Endometrium (tissue), 2 donors: ENCODE data around the gene SHISA7.
"Not testable (repeated sequence)": the region's sequence is repeated elsewhere in the genome, so short reads cannot be mapped to it uniquely, and the experiment has no call there.

ENCODE experiments used
- FAIRE-seq: peaks from 2 replicates; lab custom pipeline; 2012; peaks lifted over from hg19 to GRCh38; lab: Jason Lieb, UNC
- donor health status: control.
- donor health status: control.

The SHISA7 gene

DNA sequence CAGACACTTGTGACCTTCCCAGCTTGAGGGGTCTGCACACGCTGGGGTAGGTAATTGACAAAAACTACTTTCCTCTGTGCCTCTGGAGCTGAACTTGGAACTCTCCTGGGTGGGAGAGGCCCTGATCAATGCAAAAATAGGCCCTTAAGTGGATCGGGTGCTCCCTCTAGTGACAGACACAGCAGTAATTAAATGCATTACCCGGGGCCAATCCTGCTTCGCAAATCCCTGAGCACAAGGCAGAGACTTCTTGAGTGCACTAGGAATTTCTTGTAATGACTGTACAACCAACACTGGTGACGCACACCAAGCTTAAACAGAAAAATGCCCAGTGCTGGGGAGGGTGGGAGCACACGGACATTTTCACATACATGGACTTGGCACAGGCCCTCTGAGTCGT, 24.9 kb downstream of the SHISA7 start:
- FAIRE-seq: no peak

DNA sequence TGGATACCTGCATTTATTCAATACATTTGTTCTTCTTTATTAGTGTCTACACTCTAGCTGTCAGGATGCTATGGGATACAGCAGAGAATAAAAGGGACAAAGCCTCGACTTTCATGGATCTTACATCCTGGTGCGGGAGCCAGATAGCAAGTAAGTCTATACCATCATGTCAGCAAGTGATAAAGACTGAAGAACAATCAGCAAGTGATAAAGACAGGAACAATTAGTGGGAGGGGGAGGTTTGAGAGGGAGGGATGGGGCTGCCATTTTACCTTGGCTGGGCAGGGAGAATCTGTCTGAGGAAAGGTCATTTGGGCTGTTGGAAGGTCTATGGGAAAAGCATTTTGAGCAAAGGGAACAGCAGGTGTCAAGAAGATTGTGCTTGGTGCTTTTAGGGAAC, 32.9 kb downstream of the SHISA7 start:
- no peak for FAIRE-seq

DNA sequence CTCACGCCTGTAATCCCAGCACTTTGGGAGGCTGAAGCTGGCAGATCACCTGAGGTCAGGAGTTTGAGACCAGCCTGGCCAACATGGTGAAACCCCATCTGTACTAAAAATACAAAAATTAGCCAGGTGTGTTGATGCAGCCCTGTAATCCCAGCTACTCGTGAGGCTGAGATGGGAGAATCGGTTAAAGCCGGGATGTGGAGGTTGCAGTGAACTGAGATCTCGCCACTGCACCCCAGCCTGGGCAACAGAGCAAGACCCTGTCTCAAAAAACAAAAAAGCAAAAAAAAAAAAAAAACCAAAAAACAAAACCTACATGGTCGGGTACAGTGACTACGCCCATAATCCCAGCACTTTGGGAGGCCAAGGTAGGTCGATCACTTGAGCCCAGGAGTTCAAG, 33.9 kb downstream of the SHISA7 start:
- FAIRE-seq: not testable (repeated sequence)

DNA sequence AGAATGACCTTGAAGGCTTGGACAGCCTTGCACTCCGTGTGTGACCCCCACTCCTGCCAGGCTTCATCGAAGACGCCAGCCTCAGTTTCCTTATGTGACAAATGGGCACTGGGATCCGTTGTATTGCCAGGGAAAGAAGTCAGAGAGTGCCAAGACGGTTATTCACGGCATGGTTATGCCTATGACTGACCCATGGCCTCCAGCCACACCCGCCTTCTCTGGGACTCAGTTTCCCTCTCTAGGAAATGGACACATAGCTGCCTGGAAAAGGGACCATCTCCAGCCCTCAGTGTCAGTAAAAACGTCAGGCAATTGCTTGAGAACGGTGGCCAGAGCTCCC, 34.6 kb downstream of the SHISA7 start:
- FAIRE-seq: no peak

DNA sequence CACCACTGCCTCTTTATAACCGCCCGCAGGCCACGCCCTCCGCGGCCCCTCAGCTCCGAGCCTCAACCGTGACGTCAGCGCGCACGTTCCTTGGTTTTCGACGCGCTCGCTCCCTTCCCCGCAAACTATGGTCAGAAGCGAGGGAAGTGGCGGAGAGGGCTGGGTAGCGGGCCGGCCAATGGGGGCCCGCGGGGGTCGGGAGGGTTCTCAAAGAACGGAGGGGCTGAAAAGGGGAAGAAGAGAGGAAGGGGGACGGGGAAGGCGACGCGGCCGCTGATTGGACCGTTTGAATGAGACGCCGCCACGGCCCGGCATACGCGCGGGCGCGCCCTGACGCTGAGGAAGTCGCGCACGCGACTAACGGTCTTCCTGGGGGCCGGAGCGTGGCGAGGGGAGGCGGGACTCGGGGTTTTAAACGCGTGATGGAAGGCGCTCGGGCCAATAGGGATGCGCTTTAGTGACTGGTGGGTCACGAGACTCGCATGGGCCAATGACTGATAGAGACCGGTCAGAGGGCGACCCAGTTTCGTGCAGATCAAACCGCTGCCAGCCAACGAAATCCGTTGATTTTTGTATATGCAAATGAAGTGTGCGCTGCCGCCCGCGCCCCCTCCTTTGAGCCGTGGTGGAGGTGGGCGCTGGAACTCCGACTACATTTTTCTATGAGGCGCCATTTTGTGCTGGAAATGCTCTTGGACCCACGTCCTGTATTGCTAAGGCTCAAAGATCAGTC, 35.1 kb downstream of the SHISA7 start:
- peak; percentile 93 for FAIRE-seq

DNA sequence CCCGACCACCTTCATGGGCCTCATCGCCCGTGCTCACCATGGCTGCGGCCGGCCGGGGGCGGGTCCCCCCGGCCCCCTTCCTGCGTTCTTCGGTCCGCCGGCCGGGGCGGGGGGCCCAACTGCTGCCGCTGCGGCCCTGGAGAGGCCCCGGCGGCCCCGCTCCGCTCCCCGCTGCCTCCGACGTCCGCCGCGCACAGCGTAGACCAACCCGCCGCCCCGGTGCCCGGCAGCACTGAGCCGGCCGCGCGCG, 35.6 kb downstream of the SHISA7 start, which contains the start of gene UBE2S:
Gene UBE2S, minus strand, starts transcription at position 239 of the 250 bp plus-strand sequence. Its CDS starts 199 bp downstream, at position 40.
- not testable (repeated sequence) for FAIRE-seq

DNA sequence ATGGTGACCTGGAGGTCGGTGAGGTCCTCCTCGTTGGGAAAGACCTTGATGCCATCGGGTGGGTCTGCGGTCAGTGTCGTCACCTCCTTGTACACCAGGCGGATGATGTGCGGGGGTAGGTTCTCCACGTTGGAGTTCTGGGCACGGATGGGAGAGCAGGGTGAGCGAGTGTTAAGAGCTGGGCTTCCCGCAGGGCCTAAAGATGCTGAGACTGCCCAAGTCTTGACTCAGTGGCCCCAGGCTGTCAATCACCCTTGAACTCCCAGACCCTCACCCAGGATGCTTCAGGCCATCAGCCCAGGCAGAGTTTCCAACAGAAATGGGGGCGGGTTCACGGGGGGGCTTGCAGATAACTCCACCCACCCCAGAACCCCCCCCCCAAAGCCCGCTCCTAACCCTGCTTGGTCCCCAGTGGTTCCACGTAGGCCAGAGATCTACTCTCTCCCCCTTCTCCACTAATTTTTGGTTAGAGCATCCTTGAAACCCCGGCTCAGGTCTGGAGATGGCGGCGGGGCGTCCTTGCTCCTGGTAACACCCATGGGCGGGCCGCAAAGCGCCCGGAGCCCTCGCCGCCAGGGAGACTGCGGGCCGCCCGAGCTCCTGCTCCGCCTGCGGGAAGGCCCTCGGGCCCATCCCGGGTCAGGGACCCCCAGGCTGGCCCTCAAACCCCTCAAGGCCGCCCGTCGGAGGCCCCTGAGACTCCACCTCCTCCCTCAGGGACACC, 36.1 kb downstream of the SHISA7 start:
- no peak for FAIRE-seq

DNA sequence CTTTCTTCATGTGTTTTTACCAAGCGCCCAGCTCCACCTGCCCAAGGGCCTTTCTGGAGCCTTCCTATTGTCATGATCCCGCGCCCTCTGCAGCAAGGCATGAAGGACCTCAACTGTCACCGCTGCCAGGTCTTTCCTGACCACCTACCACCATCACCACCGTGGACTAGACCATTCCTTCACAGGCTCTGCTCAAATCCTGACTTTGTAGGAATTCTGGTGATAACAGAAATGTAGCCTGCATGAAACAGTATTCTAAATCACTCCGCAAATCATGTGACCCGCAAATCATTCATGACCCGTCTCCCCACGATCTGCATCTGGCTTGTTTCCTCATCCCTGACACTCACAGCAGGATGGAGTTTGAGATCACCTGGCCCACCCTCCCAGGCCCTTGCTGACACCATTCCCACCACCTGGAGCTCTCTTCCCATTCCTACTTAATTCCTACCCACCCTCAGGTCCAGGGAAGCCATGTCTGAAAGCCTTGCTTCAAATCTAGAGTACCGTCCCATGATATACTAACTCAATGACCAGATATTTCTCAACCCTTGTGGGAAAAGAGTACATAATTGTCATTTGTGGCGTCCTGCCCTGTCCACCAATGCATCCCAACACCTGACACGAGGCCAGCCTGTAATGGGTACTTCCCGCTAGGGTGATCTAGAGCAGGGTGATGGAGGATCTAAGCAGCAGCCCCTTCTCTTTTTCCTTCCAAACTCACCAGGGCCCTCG, 36.8 kb downstream of the SHISA7 start:
- FAIRE-seq: no peak

DNA sequence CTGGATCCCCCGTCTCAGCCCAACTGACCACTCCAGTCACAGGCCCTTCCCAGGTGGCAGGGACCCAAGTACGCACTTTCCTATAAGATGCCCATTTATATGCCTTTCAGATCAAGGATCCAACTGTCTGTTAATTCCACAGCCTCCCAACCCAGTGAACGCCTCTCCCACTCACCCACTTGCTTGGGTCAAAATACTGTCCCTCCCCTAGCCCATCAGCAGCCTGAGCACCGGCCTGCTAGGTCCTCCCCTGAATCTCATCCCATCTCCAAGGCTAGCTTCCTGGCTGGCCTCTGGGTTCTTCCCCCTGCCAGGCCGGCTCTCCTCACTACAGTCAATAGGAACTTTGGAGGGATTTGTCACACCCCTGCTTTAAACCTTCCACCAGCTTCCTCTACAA, 37.5 kb downstream of the SHISA7 start:
- FAIRE-seq: no peak

DNA sequence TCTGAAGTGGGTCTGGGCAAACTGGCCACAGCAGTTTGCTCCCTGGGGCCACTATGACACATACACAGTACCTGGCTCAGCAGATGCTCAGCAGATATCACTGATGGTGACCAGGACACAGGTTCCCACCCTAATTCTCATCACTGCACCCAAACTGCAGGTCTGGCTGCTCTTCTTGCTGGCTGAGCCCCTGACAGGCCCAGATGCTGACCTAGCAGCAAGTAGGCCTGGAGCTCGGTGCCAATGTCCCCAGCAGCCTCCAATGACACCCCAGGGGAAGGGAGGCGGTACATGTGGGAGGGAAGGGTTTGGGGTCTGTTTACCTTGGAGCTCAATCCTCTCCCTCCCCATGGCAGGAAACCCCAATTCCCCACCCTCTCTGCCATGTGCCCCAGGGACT, 40.6 kb downstream of the SHISA7 start:
- no peak for FAIRE-seq

DNA sequence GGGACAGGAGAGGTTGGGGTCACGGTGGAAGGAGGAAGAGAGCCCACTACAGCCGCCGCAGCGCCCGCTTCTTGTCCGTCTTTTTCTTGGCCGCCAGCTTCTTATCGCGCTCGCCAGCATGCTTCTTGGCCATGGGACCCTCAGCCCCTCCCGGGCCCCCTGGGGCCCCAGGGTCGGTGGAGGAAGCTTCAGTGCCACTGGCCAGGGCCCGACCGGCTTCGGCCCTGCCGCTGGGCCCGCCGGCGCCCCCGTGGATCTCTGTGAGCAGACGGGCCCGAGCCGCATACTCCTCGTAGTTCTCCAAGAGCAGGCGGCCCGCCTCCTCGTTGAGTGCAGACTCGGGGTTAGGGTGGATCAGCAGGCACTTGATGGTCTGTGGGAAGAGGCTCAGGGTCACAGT, 41.7 kb downstream of the SHISA7 start:
- not testable (repeated sequence) for FAIRE-seq

DNA sequence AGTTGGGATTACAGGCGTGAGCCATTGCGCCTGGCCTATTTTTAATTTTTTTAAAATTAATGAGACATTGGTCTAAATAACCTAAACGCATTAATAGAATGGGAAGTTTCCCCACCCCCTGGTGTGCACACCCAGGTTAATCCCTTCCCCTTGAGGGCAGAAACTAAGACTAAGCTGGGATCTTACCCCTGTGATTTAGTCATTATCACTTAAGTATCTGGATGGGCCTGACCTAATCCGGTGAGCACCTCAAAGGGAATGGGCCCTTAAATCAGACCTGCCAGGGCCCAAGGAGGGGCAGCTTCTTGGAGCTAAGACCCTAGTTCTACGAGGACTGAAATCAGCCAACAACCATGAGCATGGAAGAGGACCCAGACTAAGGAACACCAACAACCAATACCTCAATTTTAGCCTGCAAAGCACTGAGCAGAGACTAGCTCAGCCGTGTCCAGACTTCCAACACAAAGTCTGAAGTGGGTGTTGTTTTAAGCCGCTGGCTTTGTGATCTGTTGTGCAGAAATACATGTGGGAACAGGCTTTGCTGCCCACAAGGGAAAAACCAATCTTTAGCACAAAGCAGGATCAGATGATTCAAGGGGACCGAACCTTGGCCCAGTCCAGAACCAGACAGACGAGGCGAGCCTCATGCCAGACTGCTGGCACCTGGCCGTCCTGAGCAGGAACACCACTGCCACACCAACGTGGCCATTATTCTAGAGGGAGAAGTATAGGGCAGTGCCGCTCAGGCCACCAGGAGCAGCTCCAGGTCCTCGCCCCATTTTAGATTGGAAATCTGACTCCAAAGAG, 42.6 kb downstream of the SHISA7 start:
- no peak for FAIRE-seq

DNA sequence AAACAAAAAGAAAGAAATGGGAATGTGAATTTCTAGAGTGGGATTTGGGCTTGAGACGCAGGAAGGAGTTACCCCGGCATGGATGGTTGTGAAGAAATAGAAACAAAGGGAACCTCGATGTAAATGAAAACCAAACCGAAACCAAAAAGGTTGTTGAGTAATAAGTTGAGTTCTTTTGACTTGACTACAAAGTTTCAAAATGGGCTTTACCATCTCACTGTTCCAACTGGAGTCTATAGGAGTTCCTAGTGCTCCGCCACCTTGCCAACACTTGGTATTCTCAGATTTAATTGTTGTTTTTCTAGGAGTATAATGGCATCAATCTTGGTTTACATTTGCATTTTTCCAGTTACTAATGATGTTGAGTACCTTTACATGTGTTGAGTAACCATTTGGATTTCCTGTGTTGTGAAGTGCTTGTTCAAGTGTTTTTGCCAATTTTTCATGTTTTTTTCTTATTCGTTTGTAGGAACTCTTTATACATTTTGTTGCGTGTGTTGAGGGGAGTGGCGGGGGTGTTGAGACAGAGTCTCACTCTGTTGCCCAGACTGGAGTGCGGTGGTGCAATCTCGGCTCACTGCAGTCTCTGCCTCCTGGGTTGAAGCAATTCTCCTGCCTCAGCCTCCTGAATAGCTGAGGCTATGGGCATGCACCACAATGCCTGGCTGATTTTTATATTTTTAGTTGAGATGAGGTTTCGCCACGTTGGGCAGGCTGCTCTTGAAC, 44.7 kb downstream of the SHISA7 start:
- FAIRE-seq: no peak

DNA sequence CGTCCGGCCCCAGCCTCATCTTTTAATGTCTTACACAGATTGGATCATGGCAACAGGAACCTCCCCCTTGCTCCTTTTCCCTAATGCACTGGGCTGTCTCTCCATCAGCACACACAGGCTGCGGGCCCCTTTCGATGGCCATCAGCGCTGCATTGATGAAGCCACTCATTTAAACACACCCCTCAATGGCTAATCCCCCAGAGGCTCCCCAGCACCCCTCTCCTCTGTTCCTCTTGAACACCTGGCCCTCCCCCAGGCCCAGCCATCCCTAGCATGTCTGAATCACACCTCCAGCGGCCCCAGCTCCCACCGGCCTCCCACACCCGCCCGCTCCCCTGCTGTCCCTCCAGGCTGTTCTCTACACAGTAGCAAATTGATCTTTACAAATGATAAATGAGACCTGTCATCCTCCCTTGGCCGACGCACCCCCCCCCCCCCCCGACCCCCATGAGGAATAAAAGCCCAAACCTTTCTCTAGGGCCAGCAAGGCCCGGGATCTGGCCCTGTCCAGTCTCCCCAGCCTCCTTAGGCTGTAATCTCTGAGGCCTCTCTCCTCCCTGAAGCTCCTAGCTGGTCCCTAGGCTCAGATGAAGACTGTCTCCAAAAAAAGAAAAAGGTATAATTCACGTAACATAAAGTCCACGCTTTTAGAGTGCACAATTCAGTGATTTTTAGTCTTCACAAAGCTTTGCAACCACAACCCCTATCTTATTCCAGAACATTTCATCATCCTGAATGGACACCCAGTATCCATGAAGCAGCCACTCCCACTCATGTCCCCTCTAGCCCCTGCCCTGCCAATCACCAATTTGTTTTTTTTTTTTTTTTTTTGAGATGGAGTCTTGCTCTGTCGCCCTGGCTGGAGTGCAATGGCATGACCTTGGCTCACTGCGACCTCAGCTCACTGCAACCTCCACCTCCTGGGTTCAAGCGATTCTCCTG, 50.0 kb downstream of the SHISA7 start:
- no peak for FAIRE-seq

DNA sequence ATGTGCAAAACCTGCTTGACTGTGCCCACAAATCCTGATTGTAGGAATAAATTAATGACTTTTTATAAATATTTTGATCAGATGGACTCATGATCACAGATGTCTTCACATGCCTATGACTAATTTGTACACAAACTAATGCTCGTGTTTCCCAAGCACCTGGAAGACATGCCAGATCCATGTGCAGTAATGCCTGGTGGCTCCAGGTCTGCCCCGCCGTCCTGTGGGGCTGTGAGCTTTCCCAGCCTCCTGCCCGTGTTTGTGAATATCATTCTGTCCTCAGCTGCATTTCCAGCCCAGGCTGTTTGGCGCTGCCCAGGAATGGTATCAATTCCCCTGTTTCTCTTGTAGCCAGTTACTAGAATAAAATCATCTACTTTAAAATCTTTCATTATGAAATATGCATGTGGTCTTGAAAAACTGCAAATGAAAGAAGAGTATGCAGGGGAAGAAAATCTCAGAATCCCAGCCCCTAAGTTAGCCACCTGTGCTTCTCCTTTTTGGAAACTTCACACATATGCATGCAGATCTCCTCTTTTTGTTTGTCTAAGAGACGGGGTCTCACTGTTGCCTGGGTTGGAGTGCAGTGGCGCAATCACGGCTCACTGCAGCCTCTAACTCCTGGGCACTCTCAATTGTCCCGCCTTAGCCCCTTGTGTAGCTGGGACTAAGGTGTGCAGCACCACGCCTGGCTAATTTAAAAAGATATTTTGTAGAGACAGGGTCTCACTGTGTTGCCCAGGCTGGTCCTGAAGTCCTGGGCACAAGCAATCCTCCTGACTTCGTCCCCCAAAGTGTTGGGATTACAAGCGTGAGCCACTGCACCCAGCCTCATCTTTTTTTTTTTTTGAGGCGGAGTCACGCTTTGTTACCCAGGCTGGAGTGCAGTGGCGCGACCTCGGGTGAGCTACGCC, 51.1 kb downstream of the SHISA7 start:
- FAIRE-seq: no peak

DNA sequence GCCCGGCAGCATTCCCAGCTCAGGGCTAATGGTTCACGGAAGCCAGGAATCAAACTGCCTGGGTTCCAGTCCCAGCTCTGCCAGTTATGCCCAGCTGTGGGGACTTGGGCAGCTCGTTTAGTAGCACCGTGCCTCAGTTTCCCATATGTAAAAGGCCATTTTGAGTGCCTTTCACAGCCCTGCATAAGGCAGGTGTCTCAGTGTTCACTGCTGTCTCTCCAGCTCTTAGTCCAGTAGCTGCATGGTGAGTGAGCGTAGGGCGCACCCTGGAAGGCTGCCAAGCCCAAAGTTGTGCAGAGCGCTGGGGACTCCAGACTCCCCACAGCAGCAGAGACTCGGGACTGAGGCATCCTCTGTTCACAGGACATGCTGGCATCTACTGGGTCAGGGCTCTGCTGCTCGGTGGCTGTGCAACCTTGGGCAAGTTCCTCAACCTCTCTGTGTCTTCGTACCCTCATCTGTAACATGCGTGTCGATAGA, 51.9 kb downstream of the SHISA7 start:
- FAIRE-seq: no peak

DNA sequence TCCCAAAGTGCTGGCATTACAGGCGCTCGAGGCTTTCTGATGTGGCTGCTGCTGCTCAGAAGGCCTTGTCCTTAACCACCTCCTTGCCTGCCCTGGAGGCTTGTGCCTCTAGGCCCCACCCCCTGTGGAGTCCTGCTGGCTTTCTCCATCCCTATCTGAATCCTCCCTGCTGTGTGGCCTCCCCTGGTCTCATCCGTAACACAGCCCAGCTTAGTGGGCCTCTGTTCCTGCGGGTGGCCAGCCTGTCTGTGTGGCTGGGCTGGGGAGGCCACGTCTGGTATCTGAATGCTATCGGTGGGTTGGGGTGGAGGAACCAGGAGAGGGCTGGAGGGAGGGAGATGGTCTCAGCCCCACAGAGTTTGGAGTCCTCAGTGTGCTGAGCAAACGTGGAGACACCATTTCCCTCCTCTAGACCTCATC, 52.6 kb downstream of the SHISA7 start:
- no peak for FAIRE-seq

DNA sequence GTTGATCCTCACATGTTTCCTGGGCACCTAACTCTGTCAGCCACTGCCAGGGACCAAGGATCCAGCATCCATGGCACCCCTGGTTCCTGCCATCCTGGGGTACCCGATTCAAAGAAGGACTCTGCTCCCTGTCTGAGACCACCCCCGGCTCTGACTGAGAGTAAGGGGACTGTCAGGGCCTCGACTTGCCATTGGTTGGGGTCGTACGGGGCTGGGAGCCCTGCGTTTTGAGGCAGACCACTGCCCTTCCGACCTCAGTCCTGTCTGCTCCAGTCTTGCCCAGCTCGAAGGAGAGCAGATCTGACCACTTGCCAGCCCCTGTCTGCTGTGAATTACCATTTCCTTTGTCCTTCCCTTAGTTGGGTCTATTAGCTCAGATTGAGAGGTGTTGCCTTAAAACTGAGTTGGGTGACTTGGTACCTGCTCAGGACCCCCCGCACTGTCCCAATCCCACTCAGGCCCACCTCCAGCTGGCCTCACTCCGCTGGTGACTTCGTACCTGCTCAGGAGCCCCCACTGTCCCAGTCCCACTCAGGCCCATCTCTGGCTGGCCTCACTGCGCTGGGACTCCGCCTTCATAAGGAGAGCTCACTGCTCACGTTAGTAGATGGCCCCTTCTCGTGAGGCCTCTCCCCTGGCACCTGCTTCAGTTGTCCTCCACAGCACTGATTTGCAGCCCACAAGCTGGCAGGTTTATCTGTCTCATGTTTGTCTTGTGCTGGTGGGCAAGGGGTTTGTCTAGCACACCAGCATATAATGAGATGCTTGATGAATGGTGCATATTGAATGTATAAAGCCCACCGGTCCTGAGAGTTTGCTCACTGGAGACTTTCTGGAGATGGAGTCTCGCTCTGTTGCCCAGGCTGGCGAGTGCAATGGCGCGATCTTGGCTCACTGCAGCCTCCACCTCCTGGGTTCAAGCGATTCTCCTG, 53.4 kb downstream of the SHISA7 start:
- no peak for FAIRE-seq
